Right cardiac atrium (tissue), 5 donors: ENCODE data around the gene ACSL1. TPM values are rescaled to one million over a fixed set of nuclear protein-coding genes. Genes with fewer than 3 reads are reported as not detected.

Experiments used
- ATAC-seq, 2 donors: fragments of 200-7000 bp; cut with Tn5 transposase; one replicate each; pipeline versions ENCODE4 v1.8.0 to v1.9.1; 2020; ENCODE audit warnings: moderate library complexity in 2 of 2, mild to moderate bottlenecking in 1 of 2
- DNase-seq, 3 donors: peaks; one replicate each; pipeline ENCODE4 v3.0.0-alpha.2; 2020
- H3K27ac ChIP-seq: one replicate; pipeline ENCODE4 v1.5.1; 2013; ENCODE audit warnings: mild to moderate bottlenecking, low read length, control low read depth, moderate library complexity
- H3K27me3 ChIP-seq: one replicate; pipeline ENCODE4 v1.6.1; 2013; ENCODE audit not compliant: control insufficient read depth, insufficient read depth
- H3K4me1 ChIP-seq: one replicate; pipeline ENCODE4 v1.6.1; 2013; ENCODE audit warnings: low read length; ENCODE audit not compliant: control insufficient read depth, insufficient read depth
- H3K4me3 ChIP-seq: one replicate; pipeline ENCODE4 v1.5.1; 2013; ENCODE audit warnings: low read length, control low read depth
- H3K9me3 ChIP-seq: one replicate; pipeline ENCODE4 v1.6.1; 2013; ENCODE audit warnings: low read length; ENCODE audit not compliant: control insufficient read depth
- WGBS: extraction: QIAGEN DNeasy Blood & Tissue Kit; methylation state at CpG from one replicate; pipeline ENCODE4 v1.1.7; 2013; 5-methylcytosine and 5-hydroxymethylcytosine counted together
- intact Hi-C, 4 donors: fragments of 100-400 bp; cut with DNase I; formaldehyde crosslinking; loops; one replicate each; pipeline versions ENCODE4 v1.11.0 to v1.14.0; 2022 to 2023
- polyA plus RNA-seq: library from polyadenylated mRNA; stranded (reverse); fragments of 200-250 nt; gene quantifications from one replicate; pipeline ENCODE4 v1.2.3, GENCODE V29; 2013
- total RNA-seq, 4 donors: library from RNA; stranded (reverse); fragmentation: NEBNext Ultra II Directional; extraction: Animal tissue kit (Norgen Biotek cat#: 25700); gene quantifications; one replicate each; pipeline ENCODE4 v1.2.1, GENCODE V29; 2021
- donor health status: healthy with polysubstance abuse.
- donor health status: DM: no; HTN: yes; CAD: no.
- donor health status: DM: no; HTN: no; CAD: no.
- donor health status: DM: no; HTN: yes; CAD: no; lungs with severe emphysema.
- donor health status: DM: yes; HTN: yes; CAD: no.

ACSL1 gene
- total and polyA plus RNA-seq, 5 donors, result 94.6 to 149 (median 116) TPM

DNA sequence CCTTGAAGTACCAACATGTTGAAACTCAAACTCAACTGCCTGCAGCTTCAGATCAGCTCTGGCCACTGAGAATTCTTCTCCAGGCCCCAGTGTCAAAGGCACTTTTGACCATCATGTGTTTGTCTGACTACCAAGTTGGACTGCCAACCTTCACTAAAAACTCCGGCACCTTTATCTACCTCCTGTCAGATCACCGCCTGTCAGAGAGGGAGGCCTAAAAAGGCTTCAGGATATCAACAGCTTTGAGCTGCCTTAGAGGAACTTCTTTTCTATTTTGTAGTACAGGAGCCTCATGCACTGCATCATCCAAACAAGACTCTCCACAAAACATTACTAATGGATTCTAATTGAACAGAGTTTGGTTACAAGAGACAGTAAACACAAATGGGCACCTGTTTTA is 2.8 kb downstream of the ACSL1 start:
- peak overlapping the region; percentile 1 for H3K27ac ChIP-seq
- no peak overlapping the region for H3K4me3 ChIP-seq
- DNase-seq, result no peak
- ATAC-seq, result no peak
- no peaks in the 10 kb centered on the region for H3K27me3 ChIP-seq
- H3K9me3 ChIP-seq, result no peaks in the 10 kb centered on the region
- peaks cover 2% of the 10 kb centered on the region for H3K4me1 ChIP-seq
- intact Hi-C loops, result loop anchor here in 1 of 4 donors (10.0 kb wide), 1 partner anchor 78 kb away; no protein-coding TSS in a partner anchor
- WGBS, result 77% methylated on average over 2 of the region's 2 CpGs

DNA sequence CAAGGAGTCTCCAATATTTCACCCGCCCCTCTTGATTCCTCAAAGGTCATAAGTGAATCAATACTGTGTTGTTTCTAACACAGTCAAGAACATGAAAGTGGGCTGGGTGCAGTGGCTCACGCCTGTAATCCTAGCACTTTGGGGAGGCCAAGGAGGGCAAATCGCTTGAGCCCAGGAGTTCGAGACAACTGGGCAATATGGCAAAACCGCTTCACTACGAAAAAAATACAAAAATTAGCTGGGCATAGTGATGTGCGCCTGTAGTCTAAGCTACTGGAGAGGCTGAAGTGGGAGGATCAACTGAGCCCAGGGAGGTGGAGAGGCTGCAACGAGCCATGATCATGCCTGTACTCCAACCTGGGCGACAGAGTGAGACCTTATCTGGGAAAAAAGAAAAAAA is 3.4 kb downstream of the ACSL1 start:
- intact Hi-C loops, result loop anchor here in 1 of 4 donors (10.0 kb wide), 1 partner anchor 78 kb away; no protein-coding TSS in a partner anchor
- WGBS, result 95% methylated on average over 9 of the region's 9 CpGs
- ATAC-seq (no peak), DNase-seq (no peak)
- Histone ChIP-seq H3K27ac (peak overlapping the region; percentile 27), H3K4me1 (peaks cover 7% of the 10 kb centered on the region), H3K27me3 (no peaks in the 10 kb centered on the region), H3K4me3 (no peak overlapping the region), H3K9me3 (no peaks in the 10 kb centered on the region)

DNA sequence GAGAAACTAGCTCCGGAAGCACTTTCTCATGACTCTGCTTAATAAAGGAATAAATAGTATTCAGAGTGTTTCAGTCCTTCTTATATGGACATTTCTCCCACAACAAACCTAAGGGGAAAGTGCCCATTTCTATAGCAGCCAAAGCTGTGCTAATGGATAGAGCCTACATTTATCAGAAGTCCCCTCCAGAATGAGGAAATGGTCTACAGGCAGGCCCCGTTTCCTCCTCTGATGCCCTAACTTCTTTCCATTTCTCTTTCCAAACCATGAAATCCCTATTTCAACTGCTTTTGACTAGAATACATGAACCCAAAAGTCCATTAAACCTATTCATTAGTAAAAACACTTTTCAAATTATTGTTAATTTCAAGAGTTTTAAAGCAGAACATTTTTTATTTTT is 4.5 kb downstream of the ACSL1 start:
- DNase-seq (no peak), ATAC-seq (no peak)
- Histone ChIP-seq H3K4me3 (no peak overlapping the region), H3K27ac (no peak overlapping the region), H3K9me3 (no peaks in the 10 kb centered on the region), H3K27me3 (no peaks in the 10 kb centered on the region), H3K4me1 (peaks cover 8% of the 10 kb centered on the region)
- intact Hi-C loops, result loop anchor here in 1 of 4 donors (10.0 kb wide), 1 partner anchor 76 kb away; no protein-coding TSS in a partner anchor
- 88% methylated on average over 2 of the region's 2 CpGs for WGBS

DNA sequence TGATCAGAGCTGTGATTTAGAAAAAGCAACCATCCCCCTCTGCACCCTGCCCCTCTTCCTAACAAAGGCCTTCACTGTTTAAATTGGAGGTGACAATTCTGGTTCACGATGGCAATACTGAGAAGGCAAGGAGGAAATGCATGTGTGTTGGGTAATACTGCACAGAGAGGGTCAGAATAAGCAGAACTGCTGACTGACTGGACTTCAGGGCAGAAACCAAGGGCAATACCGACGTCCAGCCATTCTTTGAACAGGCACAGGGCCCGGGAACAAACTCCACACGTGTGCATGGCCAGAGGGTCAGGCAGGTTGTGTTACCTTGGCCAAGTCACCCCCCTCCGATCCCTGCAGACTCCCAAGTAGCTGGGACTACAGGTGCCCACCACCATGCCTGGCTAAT is 6.0 kb downstream of the ACSL1 start:
- H3K4me1 ChIP-seq, result peaks cover 11% of the 10 kb centered on the region
- ATAC-seq (peak in 1 of 2 donors; percentile 9), DNase-seq (no peak)
- WGBS, result 86% methylated on average over 6 of the region's 6 CpGs
- no peak overlapping the region for H3K27ac ChIP-seq
- H3K27me3 ChIP-seq, result no peaks in the 10 kb centered on the region
- no peaks in the 10 kb centered on the region for H3K9me3 ChIP-seq
- no peak overlapping the region for H3K4me3 ChIP-seq
- intact Hi-C loops, result loop anchor here in 1 of 4 donors (10.0 kb wide), 1 partner anchor 75 kb away; no protein-coding TSS in a partner anchor

DNA sequence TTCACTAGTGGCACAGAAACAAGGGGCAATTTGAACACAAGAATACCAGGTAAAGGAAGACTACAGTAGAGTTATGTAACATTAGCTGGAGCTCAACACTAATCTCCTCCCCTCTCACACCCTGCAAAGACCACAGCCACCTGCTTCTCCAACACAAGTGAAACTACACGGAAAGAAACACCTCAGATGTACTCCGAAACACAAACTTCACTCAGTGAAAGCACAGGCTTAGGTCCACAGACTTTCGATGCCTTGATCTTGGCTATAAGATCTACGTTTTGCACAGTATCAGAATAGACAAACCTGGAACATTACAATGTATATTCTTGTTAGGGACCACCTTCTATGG is 7.6 kb downstream of the ACSL1 start:
- no peak for DNase-seq
- Histone ChIP-seq H3K27ac (peak overlapping the region; percentile 76), H3K27me3 (no peaks in the 10 kb centered on the region), H3K4me3 (no peak overlapping the region), H3K4me1 (peaks cover 13% of the 10 kb centered on the region), H3K9me3 (no peaks in the 10 kb centered on the region)
- intact Hi-C loops, result no loop called here
- ATAC-seq, result no peak
- 90% methylated on average over 4 of the region's 4 CpGs for WGBS

DNA sequence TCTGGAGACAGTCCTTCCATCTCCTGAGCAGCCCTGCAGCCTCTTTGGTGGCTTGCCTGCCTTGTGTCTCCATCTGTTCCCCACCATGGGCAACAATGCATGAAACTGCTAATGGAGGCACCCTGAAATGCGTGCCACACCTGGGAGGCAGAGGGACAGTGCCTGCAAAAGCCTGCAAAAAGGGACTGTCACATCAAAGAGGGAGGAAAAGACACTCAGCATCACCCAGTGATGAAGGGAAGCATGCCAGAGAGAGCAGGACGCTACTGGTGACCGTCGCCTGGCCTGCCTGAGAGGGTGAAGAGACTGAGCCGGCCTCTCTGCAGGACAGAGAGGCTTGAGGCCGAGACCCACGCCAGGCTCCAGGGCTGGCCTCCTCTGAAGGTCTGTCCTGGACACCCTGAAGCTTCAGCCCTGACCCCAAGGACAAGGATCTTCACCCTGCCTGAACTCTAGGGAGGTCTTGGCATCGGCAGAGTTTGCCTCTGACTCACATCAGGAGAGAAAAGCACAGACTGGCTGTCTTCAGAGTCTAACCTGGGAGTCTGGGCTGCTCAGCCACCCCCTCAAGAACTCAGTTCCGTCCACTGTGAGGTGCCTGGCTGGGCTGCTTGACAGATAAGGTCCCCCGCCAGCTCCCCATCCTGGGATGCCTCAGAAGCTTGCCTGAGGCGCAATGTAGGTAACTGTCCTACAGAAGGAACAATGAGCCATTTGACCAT is 8.1 kb downstream of the ACSL1 start:
- Histone ChIP-seq H3K4me1 (peaks cover 13% of the 10 kb centered on the region), H3K27ac (peak overlapping the region; percentile 76), H3K27me3 (no peaks in the 10 kb centered on the region), H3K9me3 (no peaks in the 10 kb centered on the region), H3K4me3 (no peak overlapping the region)
- no peak for ATAC-seq
- no peak for DNase-seq
- 78% methylated on average over 11 of the region's 11 CpGs for WGBS
- intact Hi-C loops, result no loop called here

DNA sequence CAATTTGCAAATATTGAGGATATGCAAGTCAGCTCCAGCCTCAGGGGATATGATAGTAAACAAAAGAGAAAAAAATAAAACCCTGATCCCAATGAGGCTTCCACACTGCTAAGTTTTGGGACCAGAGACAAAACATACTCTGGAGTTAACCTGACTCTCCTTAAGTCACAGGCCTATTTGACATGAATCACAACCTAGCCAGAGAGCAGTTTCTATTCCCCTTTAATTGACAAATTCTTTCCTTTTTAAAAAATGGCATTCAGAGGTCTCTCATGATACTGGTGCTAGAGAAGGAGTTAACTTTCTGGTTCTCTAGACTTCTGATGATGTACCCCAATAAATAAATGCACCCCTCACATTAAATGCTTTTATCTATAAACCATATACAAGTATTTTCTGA is 8.8 kb downstream of the ACSL1 start:
- no peak for ATAC-seq
- no peaks in the 10 kb centered on the region for H3K27me3 ChIP-seq

DNA sequence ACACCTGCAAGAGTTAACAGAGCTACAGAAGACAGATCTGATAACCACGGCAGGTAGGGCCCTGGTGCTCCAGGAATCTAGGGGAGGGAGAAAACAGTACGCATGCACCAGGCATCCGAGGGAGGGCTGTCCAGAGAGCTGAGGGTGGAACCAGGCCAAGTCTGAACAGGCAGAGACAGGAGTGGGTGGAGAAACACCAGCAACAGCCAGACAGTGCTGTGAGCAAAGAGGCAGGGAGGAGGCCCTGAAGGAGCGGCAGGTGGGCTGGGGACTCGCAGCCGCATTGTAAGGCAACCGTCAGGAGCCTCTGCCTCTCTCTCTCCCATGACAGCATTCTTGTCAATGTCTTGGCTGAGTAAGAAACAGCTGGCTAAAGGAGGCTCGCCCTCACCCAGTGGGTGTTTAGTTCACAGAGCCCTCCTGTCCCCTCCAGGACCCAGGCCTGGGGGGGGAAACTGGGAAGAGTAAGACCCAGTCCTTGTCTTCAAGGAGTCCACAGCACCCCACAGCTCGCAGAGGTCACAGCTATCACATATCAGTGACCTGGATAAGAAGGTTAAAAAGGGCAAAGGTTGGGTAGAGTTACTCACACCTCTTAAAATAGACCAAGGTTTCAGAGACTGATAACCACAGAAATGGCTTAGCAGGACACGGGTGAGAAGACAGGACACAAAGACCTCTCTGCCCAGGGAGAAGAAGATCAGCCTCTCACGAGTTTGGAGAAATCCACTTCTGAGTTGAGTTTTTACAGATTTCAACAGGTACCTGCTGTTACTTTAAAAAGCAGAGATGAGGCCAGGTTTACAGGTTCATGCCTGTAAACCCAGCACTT is 10.5 kb downstream of the ACSL1 start:
- intact Hi-C loops, result no loop called here
- no peak overlapping the region for H3K4me3 ChIP-seq
- peaks cover 12% of the 10 kb centered on the region for H3K4me1 ChIP-seq
- no peaks in the 10 kb centered on the region for H3K9me3 ChIP-seq
- H3K27me3 ChIP-seq, result no peaks in the 10 kb centered on the region
- 22% methylated on average over 11 of the region's 11 CpGs for WGBS
- peak; percentile 80 to 91 (median 81) for DNase-seq
- peak overlapping the region; percentile 96 for H3K27ac ChIP-seq
- peak; percentile 77 to 86 for ATAC-seq

More for the DNA sequence above, 8.8 kb downstream of the ACSL1 start:
- peaks cover 13% of the 10 kb centered on the region for H3K4me1 ChIP-seq
- no peaks in the 10 kb centered on the region for H3K9me3 ChIP-seq
- no peak overlapping the region for H3K4me3 ChIP-seq
- DNase-seq, result no peak
- no peak overlapping the region for H3K27ac ChIP-seq
- intact Hi-C loops, result no loop called here

DNA sequence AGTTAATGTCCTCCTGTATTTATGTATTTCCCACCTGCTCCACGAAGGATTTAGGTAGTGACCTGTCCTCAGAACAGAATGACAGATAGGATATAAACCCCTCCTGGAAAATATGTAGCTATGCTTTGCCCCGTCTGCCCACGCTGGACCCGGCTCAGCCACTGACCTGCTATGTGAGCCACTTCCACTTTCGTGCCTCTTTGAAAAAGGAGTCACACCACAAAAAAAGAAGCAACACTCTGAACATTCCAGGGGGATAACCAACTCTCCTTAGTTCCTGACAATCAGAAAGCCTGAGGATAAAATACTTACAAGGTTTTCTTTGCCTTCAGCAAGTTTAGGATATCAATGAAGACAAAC is 11.1 kb downstream of the ACSL1 start:
- 44% methylated on average over 5 of the region's 5 CpGs for WGBS
- no peaks in the 10 kb centered on the region for H3K9me3 ChIP-seq
- no peak for DNase-seq
- no peak overlapping the region for H3K4me3 ChIP-seq
- H3K27me3 ChIP-seq, result no peaks in the 10 kb centered on the region
- H3K4me1 ChIP-seq, result peaks cover 12% of the 10 kb centered on the region
- no peak for ATAC-seq
- H3K27ac ChIP-seq, result peak overlapping the region; percentile 96
- intact Hi-C loops, result loop anchor here in 1 of 4 donors (5.0 kb wide), 1 partner anchor 62 kb away; no protein-coding TSS in a partner anchor

DNA sequence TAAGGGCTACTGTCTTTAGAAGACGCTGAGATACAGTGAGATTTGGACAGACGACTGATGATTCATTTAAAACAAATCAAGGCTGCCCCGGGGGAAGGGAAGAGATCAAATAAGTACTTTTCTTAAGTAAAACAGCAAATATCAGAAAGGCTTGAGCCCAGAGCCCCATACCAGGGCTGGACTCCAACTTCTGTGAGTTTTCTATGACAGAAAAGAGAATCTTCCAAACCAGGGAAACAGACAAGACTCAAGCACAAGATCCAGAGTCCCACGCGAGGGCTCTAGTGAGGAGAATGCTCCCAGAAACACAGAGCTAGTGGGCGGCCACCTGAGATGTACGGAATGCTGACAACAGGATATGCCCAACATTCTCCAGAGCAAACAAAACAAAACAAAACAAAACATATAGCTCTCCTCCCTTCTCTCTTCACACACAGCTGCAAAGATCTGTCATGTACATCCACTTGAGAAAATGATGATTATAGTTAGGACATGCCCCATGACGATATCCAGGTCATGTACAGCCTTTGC is 13.1 kb downstream of the ACSL1 start:
- peaks cover 17% of the 10 kb centered on the region for H3K4me1 ChIP-seq
- WGBS, result 42% methylated on average over 8 of the region's 8 CpGs
- ATAC-seq, result peak; percentile 1 to 19
- intact Hi-C loops, result loop anchor here in 1 of 4 donors (5.0 kb wide), 1 partner anchor 60 kb away; no protein-coding TSS in a partner anchor
- no peak for DNase-seq
- no peaks in the 10 kb centered on the region for H3K27me3 ChIP-seq
- no peaks in the 10 kb centered on the region for H3K9me3 ChIP-seq
- H3K4me3 ChIP-seq, result no peak overlapping the region
- peak overlapping the region; percentile 76 for H3K27ac ChIP-seq

DNA sequence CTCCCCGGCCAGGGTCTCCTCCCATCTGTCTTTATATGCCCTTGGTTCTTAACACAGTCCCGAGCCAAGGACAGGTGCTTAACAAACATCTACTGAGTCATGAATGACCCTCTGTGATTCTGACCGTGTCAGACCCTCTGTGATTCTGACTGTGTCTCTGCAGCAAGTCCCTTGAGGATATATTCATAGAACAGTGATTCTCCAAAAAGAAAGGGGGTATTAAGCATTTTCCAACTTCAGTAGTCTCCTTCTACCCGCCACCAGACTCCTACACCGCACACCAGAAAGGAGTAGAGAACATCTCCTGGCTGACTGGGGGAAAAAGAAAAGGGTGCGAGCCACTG is 13.6 kb downstream of the ACSL1 start:
- WGBS, result 89% methylated on average over 6 of the region's 6 CpGs
- Histone ChIP-seq H3K27ac (no peak overlapping the region), H3K4me3 (no peak overlapping the region), H3K4me1 (peaks cover 15% of the 10 kb centered on the region), H3K9me3 (no peaks in the 10 kb centered on the region), H3K27me3 (no peaks in the 10 kb centered on the region)
- ATAC-seq (no peak), DNase-seq (no peak)
- intact Hi-C loops, result loop anchor here in 1 of 4 donors (5.0 kb wide), 1 partner anchor 60 kb away; no protein-coding TSS in a partner anchor
